HG03442 (cell line): Measurements from ENCODE around the gene APBA3.
"Not testable (repeated sequence)": the region's sequence is repeated elsewhere in the genome, so short reads cannot be mapped to it uniquely, and the experiment has no call there.

Experiments used
- ATAC-seq: cut with Tn5 transposase; IDR thresholded peaks from one replicate; pipeline ENCODE4 v1.9.1; 2021; ENCODE audit warnings: mild to moderate bottlenecking, moderate library complexity; ENCODE audit not compliant: unreplicated experiment

The APBA3 gene

GRCh38 chr19:3771906-3772455, 10.5 kb upstream of the APBA3 start, which contains the start of gene RAX2:
TSS of gene RAX2 (minus strand) at chr19:3772228. CDS start at chr19:3771742, 486 bp downstream.
- no peak for ATAC-seq

DNA sequence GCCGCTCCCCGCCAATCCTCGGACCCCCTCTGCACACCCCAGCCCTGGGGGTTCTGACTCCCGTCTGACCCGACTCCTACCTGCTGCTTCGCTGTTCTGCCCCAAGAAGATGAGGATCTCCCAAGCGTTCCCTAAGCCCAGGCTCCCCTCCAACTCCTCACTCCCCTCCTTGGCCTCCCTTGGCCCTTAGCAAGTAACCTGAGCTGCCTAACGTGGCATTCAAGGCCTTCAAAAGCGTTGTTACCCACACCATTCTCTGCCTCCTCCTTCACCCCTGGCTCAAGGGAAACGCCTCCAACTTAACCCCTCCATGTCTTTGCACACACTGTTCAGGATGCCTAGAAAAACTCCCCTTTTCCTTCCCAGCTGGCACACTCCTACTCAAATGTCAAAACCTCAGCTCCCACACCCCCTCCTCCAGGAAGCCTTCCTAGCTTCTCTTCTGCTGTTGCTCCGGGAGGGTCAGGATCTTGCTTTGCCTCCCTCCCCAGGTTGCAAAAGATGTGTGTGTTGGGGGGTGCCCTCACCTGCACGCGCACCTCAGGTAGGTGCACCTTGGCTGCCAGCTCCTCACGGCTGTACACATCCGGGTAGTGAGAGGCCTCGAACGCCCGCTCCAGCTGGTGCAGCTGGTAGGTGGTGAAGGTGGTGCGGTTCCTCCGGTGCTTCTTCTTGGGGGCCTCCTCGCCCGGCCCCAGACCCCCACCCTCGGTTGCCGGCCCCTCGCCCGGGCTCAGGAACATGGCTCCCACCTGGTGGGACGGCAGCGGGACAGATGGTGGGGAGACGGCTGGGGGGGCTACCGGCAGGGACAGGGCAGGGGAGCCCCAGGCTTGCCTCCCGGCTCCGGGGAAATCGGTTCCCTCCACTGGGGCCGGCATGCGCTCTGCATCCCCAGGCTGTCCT, 9.8 kb upstream of the APBA3 start:
- no peak for ATAC-seq

DNA sequence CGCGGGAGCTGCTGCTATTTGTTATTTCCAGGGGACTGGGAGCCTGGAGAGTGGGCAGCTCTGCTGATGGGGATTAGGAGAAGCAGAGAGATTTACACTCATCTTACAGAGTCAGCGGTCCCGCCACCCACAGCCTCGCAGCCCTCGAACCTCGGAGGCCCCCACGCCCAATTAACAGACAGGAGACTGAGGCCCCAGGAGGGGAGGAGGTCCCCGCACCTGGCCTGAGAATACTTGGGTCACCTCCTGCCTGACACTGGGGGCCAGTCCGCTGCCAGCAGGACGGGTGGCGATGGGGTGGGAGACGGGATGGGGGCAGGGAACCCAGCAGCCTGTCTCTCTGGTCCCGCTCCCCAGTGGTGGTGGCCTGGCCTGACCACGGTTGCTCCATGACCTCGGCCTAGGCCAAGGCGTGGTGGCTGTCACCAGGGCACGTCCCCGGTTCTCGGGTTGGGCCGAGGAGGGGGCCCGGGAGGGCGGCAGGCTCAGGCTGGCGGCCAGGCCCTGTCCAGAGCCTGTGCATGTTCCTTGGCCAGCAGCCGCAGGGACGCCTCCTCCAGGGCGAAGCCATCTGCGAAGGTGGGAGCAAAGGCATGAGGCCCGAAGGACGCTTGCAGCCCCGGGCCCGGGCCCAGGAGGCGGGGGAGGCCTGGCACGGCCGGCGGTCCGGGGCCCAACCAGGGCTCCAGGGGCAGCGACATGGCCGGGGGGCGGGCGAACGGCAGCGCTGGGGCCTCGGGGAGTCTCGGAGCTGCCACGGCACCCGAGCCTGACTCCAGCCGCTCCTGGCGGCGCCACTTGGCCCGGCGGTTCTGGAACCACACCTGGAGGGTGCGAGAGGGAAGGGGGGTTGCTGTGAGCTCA, 8.9 kb upstream of the APBA3 start:
- ATAC-seq, result no peak

DNA sequence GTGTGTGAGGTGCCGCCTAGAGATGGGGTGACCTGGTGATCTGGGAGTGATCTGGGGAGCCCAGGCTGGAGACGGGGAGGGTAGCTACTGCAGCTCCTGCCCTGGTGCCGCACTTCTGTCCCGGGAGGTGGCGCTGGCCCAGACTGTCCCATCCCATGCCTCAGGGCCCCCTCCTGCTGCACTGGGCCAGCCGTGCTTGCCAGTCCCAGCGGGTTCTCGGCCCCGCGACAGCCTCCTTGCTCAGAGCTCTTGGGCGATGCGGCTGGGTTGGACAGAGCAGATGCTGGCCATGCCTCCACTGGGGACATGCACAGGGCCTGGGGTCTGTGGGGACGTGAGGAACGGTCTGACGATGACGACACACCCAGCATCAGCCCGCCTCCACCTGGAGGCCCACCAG, 8.0 kb upstream of the APBA3 start:
- ATAC-seq, result no peak

- no peak for ATAC-seq
These were observed 7.2 kb upstream of the APBA3 start for GRCh38 chr19:3768748-3769099.

DNA sequence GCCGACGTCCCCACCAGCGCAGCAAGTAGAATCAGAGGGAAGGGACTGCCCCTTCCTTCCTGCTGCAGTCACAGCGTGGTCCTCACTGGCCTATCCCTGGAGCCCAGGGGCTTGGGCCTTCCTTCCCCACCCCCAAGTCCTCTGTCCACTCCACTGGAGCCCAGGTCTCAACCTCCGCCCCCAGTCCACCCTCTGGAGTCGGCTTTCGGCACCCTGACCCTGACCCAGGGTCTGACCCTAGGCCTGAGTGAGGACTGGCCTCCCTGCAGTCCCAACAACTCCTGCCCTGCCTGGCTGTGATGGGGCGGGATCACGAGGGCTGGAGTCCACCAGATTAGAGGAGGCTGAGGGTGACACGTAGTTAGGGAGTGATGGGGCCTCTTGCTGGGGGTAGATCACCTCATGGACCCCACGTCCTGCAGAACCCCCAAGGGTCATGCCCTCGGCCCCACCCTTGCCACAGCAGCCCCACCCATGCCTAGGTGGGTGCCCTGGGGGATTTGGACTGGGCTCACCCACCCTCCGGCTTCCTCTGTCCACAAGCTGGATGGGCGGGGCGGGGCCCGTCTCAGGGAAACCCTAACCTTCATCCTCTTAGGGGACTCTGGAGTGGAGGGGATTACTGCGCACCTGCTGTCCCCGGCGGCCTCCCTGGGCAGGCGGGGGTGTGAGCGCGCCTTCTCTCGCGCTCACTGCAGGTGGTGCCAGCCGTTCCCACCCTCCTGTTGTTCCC, 6.7 kb upstream of the APBA3 start:
- ATAC-seq, result no peak

DNA sequence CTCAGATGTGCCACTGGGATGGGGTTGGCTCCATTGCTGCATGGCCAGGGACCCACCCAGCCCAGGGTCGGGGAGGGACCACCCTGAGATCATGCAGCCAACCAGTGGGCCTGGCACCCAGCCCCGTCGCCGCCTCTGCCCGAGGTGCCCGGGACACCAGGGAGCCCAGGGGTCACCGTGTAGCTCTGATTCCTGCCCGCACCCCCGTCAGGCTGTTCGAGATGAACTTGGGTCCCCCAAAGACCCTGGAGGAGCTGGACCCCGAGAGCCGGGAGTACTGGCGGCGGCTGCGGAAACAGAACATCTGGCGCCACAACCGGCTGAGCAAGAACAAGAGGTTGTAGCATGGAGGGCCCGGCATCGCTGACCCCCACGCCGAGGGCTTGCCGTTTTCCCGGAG, 5.6 kb upstream of the APBA3 start:
- ATAC-seq, result no peak

GRCh38 chr19:3766520-3766919, 5.0 kb upstream of the APBA3 start:
- no peak for ATAC-seq

DNA sequence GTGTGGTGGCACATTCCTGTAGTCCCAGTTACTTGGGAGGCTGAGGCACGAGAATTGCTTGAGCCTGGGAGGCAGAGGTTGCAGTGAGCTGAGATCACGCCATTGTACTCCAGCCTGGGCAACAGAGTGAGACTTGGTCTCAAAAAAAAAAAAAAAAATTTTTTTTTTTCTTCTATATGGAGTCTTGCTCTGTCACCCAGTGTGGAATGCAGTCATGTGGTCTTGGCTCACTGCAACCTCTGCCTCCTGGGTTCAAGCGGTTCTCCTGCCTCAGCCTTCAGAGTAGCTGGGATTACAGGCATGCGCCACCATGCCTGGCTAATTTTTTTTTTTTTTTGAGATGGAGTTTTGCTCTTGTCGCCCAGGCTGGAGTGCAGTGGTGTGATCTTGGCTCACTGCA, 4.3 kb upstream of the APBA3 start:
- ATAC-seq, result not testable (repeated sequence)

DNA sequence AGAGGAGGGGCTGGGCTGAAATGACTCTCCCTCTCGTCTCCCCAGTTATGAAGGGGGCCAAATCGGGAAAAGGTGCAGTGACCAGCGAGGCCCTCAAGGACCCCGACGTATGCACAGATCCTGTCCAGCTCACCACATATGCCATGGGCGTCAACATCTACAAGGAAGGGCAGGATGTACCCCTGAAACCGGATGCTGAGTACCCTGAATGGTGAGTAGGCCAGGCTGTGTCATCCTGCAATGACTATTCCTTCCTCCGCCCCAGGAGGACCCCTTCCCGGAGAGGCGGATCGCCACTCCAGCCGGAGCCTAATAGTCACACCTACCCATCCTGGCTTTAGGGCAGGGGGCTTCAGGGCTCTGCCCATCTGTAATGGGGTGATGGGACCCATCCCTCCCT, 3.6 kb upstream of the APBA3 start:
- no peak for ATAC-seq

DNA sequence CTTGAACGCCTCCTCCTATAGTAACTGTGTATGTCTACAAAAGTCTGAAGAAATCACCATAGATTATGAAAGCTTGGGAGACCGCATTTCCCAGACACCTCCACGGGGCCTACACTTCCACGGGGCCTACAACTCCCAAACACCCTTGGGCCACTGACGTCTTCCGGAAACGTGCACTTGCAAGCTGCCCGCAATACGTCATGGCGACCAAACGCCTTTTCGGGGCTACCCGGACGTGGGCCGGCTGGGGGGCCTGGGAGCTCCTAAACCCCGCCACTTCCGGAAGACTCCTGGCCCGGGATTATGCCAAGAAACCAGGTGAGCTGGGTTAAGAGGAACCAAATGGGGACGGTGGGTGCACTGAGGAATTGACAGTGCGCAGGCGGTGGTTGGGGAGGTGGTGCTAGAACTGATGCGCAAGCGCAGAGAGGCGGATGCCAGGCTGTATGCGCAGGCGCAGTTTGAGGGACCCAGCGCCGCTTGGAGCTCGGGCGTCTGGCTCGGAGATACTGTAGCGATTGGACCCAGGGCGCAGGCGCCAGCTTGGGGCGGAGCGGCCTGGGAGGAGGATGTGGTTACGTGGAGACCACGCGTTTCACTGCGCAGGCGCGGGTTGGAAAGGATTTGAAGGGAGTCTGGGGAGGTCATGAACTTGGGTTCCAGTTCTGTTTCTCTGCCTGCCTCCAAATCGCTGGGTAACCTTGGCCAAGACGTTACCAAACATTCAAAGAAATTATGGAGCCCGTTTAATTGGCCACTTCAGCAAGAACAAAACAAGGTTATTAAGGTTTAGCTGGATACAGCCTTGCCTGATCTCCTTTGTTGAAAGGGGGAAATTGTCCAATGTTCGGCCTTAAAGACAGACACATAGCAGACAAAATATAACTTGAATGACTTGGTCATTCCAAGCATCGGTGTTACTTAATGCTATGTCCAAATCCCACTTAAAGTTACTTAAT, 1.3 kb upstream of the APBA3 start, which contains the start of gene MRPL54:
TSS of gene MRPL54 (plus strand) at position 182 of the 959 bp plus-strand sequence. CDS start at position 201, 19 bp downstream.
- peak; percentile 67 for ATAC-seq

DNA sequence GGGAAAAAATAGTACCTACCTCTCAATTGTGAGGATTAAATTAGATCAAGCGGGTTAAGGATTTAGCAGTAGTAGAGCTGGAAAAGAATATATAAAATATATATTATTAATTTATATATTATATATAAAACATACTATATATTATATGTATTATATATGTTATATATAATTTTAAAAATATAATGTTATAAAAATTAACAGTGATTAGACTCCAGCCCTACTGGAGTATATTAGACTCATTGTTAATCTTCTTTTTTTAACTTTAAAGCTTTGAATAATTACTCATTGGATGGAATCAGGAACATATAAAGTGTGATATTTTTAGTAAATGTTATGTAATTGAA, 610 bp upstream of the APBA3 start:
- ATAC-seq, result no peak

DNA sequence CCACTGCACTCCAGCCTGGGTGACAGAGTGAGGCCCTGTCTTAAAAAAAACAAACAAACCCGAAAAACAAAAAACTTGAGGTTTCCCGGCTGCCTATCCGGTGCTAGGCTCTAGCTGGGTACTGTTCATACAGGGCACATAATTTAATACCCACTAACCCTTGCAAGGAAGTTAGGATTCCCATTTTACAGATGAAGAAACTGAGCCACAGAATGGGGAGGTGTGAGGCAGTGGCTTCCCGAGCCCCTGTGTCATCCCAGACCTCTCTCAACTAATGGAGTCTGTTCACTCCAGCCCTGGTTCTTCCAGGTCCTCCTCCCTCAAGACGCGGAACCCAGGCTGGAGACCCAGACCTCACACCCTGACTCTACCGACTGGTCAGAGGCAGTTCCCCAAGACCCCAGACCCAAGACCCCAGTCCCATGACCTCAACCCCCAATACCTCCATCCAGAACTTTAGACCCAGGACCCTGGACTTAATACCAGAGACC, 576 bp downstream of the APBA3 start:
- no peak for ATAC-seq

DNA sequence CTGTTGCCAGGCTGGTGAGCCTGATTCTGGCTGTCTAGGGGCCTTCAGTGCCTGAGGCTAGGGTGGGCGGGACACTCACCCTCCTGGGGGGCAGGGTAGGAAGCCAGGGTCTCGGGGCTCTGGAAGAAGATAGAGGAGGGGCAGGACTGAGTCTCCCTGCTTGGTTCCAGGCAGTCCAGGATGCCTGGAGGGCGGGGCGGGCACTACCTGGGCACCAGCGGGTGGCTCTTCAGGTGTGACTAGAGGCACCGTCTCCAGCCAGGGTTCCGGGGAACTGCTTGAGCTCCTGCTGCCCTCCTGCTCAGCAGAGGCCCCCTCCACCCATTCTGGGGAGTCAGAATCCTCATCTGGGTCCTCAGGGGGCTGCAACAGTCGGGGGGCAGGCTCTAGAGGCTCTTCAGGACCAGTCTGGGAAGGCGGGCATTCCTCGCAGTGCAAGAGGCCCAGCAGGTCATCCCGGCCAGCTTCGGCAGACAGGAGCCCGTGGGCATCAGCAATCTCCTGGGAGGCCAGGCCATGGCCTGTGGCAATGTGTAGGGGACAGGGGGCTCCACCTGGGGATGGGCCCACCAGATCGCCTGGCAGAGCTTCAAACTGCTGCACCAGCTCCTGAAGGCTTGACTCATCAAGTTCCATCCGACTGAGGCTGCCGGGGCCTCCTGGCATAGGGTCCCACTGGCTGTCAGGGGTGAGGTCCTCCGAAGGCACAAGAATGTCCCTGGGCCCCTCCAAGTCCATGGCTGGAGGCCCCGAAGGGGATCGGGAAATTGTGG, 1.8 kb downstream of the APBA3 start:
- no peak for ATAC-seq

- ATAC-seq, result not testable (repeated sequence)
These were observed 3.2 kb downstream of the APBA3 start for GRCh38 chr19:3758297-3758696.

DNA sequence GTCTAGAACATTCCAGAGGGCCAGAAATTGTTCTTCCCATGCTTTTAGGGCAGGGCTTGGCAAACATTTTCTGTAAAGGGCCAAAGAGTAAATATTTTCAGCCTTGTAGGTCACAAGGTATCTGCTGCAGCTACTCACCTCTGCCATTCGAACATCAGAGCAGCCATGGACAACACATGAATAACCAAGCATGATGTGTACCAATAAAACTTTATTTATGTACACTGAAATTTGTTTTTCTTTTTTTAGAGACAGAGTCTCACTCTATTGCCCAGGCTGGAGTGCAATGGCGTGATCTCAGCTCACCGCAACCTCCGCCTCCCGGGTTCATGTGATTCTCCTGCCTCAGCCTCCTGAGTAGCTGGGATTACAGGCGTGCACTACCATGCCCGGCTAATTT, 3.8 kb downstream of the APBA3 start:
- not testable (repeated sequence) for ATAC-seq

DNA sequence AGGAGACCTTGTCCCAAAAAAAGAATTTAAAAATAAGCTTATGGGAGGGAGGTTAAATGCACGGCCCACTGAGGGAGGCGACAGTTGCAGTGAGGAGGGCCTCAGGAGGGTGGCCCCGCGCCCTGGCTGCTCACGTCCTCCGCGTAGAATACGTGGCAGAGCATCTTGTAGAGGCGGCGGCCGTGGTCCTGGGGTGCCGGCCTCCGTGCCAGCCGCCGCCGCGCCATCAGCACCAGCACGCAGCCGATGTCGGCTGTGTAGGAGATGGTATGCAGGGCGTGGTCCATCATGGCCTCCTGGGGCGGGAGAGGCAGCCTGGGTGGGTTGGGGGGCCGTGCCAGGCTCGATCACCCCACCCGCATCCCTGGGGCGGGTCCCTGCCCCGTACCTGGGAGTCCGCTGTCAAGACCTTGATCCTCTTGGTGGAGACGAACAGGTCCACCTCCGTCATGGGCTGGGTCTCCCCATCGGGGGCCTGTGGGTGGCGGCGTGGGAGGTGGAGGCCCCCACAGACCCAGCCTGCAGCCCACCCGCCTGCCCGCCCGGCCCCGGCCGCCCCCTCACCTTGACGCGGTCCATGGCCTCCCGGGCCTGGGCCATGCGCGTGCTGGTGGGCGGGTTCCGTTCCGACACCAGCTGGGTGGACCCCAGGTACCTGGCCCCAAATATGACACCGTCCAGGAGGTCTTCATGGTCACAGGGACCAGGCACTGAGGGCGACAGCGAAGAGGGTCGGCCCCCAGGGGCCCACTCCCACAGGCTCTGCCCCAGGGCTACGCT, 7.7 kb downstream of the APBA3 start:
- no peak for ATAC-seq

GRCh38 chr19:3752492-3752891, 9.0 kb downstream of the APBA3 start:
- no peak for ATAC-seq
